Heart left ventricle (tissue), 16 donors: ENCODE results near the gene IFNA8. TPM values are rescaled to one million over a fixed set of nuclear protein-coding genes. Genes with fewer than 3 reads are reported as not detected.

Experiments used
- ATAC-seq, 4 donors: fragments of 200-7000 bp; cut with Tn5 transposase; one replicate each; pipeline ENCODE4 v1.9.1; 2020 to 2022; ENCODE audit warnings: moderate library complexity in 4 of 4, mild to moderate bottlenecking in 3 of 4, moderate number of reproducible peaks in 1 of 4
- DNase-seq, 5 donors: peaks; one replicate each; pipeline ENCODE4 v3.0.0-alpha.2; 2020
- H3K27ac ChIP-seq, 12 donors: fragments of 200-600 bp; sonication (generic) in 4 of 12; one replicate each; pipeline versions ENCODE4 v1.5.0 to v1.8.0; 2016 to 2022; ENCODE audit warnings: mild to moderate bottlenecking in 2 of 12
- H3K27me3 ChIP-seq, 9 donors: fragments of 200-600 bp; sonication (generic) in 2 of 9; one replicate each; pipeline versions ENCODE4 v1.5.1 to v1.8.0; 2016 to 2022; ENCODE audit warnings: mild to moderate bottlenecking in 3 of 9
- H3K36me3 ChIP-seq, 9 donors: fragments of 200-600 bp; sonication (generic) in 2 of 9; one replicate each; pipeline versions ENCODE4 v1.5.0 to v1.8.0; 2018 to 2022; ENCODE audit warnings: mild to moderate bottlenecking in 2 of 9
- H3K4me1 ChIP-seq, 12 donors: fragments of 200-600 bp; sonication (generic) in 4 of 12; one replicate each; pipeline versions ENCODE4 v1.5.0 to v1.8.0; 2016 to 2022; ENCODE audit warnings: mild to moderate bottlenecking in 3 of 12
- H3K4me3 ChIP-seq, 12 donors: fragments of 200-600 bp; sonication (generic) in 4 of 12; one replicate each; pipeline versions ENCODE4 v1.5.0 to v1.8.0; 2017 to 2022; ENCODE audit warnings: mild to moderate bottlenecking in 9 of 12, moderate library complexity in 4 of 12
- H3K9me3 ChIP-seq, 12 donors: fragments of 200-600 bp; sonication (generic) in 4 of 12; one replicate each; pipeline versions ENCODE4 v1.5.0 to v1.8.0; 2016 to 2022; ENCODE audit warnings: mild to moderate bottlenecking in 1 of 12
- POLR2A ChIP-seq, 2 donors: fragments of 450-650 bp; IDR thresholded peaks; one replicate each; pipeline ENCODE4 v1.6.1; 2017; ENCODE audit warnings: antibody characterized with exemption in 2 of 2, mild to moderate bottlenecking in 2 of 2, moderate library complexity in 2 of 2
- WGBS, 4 donors: extraction: QIAGEN DNeasy Blood & Tissue Kit in 2 of 4; methylation state at CpG; one replicate each; pipeline versions ENCODE4 v1.1.5 to v1.1.7; 2013 to 2018; 5-methylcytosine and 5-hydroxymethylcytosine counted together
- intact Hi-C, 10 donors: fragments of 100-400 bp; cut with DNase I; formaldehyde crosslinking; loops; one replicate each; pipeline versions ENCODE4 v1.11.1 to v1.14.2; 2022
- polyA plus RNA-seq, 2 donors: library from polyadenylated mRNA; stranded (reverse); fragments of 200-250 nt; gene quantifications; one replicate each; pipeline ENCODE4 v1.2.3, GENCODE V29; 2013
- total RNA-seq, 9 donors: library from RNA; depleted of rRNA in 2 of 9; stranded (reverse); fragments of >200 nt in 2 of 9; fragmentation: NEBNext Ultra II Directional in 3 of 9; extraction: Animal tissue kit (Norgen Biotek cat#: 25700) in 3 of 9; gene quantifications; one replicate each; pipeline versions ENCODE4 v1.1.0 to v1.2.4, GENCODE V29; 2016 to 2023
- TF ChIP-seq, protein P1 (sequence below), 12 donors: fragments of 200-600 bp; sonication (generic) in 4 of 12; IDR thresholded peaks; one replicate each; pipeline versions ENCODE4 v1.5.0 to v1.8.0; 2018 to 2022; ENCODE audit warnings: antibody characterized with exemption in 12 of 12, mild to moderate bottlenecking in 5 of 12
- donor health status: ischemic (EF 13 %, LVEDD 7.1; RV severe dilation, severe dysfunction).
- donor health status: healthy with polysubstance abuse.
- donor health status: DM: no; HTN: yes; CAD: no.
- donor health status: DM: no; HTN: no; CAD: no.
- donor health status: ischemic (EF 25% LVEDD 6.9; RV normal size, moderate dysfunction).
- donor health status: ischemic (EF 25% LVEDD 5.7; RV mildly dilated, moderate dysfunction).
- donor health status: healthy.
- donor health status: DM: yes; HTN: yes; CAD: no.
- donor health status: ischemic (EF 35%, LVEDD 5.7; RV mildly dilated, moderate dysfunction).
- donor health status: nonischemic (EF 11% LVEDD 7.7; RV severe dilation, severe dysfunction).
- donor health status: DM: yes; HTN: yes; CAD: no.
- donor health status: PGD.
- donor health status: ischemic (EF 29% LVEDD 5.4; RV normal size, mild dysfunction).
- donor health status: nonischemic (EF 23%, LVEDD 6.1; RV moderate dilation, normal function).

The IFNA8 gene
- total and polyA plus RNA-seq, 11 donors: not detected

- intact Hi-C loops: loop anchor here in 9 of 10 donors (2.0 to 5.0 kb wide), 4 partner anchors 59 to 79 kb away; partner anchors contain the start of gene KLHL9 (in 2 of the 9)
- H3K4me3 ChIP-seq: peak overlapping the region in 11 of 12 donors; percentile 35 to 59 (median 51)
- 7 to 9% (median 7%) methylated on average over 35 to 40 of the region's 40 CpGs for WGBS, 4 donors
- no peak for TF ChIP-seq POLR2A (IDR thresholded peaks at IDR 0.05)
- TF ChIP-seq, protein P1, sequence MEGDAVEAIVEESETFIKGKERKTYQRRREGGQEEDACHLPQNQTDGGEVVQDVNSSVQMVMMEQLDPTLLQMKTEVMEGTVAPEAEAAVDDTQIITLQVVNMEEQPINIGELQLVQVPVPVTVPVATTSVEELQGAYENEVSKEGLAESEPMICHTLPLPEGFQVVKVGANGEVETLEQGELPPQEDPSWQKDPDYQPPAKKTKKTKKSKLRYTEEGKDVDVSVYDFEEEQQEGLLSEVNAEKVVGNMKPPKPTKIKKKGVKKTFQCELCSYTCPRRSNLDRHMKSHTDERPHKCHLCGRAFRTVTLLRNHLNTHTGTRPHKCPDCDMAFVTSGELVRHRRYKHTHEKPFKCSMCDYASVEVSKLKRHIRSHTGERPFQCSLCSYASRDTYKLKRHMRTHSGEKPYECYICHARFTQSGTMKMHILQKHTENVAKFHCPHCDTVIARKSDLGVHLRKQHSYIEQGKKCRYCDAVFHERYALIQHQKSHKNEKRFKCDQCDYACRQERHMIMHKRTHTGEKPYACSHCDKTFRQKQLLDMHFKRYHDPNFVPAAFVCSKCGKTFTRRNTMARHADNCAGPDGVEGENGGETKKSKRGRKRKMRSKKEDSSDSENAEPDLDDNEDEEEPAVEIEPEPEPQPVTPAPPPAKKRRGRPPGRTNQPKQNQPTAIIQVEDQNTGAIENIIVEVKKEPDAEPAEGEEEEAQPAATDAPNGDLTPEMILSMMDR (IDR thresholded peaks at IDR 0.05): peak; percentile 66 to 87 (median 78)
- H3K27ac ChIP-seq: no peak overlapping the region
- H3K27me3 ChIP-seq: peaks cover 0 to 86% (median 37%) of the 10 kb centered on the region in 9 donors
- H3K36me3 ChIP-seq: no peaks in the 10 kb centered on the region
- ATAC-seq: peak in 3 of 4 donors; percentile 65 to 78 (median 69)
- H3K9me3 ChIP-seq: no peaks in the 10 kb centered on the region
- peaks cover 0 to 12% (median 0%) of the 10 kb centered on the region in 12 donors for H3K4me1 ChIP-seq
- DNase-seq: peak; percentile 30 to 76 (median 52)
These were observed 12.9 kb upstream of the IFNA8 start for GRCh38 chr9:21395778-21396717.

- WGBS, 4 donors: 71 to 80% (median 77%) methylated on average over 5 of the region's 5 CpGs
- TF ChIP-seq, protein P1 (IDR thresholded peaks at IDR 0.05): no peak
- TF ChIP-seq POLR2A (IDR thresholded peaks at IDR 0.05): no peak
- ATAC-seq: no peak
- Histone ChIP-seq H3K9me3 (no peaks in the 10 kb centered on the region), H3K27me3 (peaks cover 0 to 86% (median 39%) of the 10 kb centered on the region in 9 donors), H3K4me3 (no peak overlapping the region), H3K36me3 (no peaks in the 10 kb centered on the region), H3K4me1 (peaks cover 0 to 24% (median 8%) of the 10 kb centered on the region in 12 donors), H3K27ac (no peak overlapping the region)
- no peak for DNase-seq
- intact Hi-C loops: loop anchor here in 8 of 10 donors (5.0 kb wide), 3 partner anchors 62 to 82 kb away; partner anchors contain the start of gene KLHL9 (in 2 of the 8)
These were observed 9.9 kb upstream of the IFNA8 start for GRCh38 chr9:21398955-21399489.

- Histone ChIP-seq H3K4me3 (no peak overlapping the region), H3K27ac (no peak overlapping the region), H3K36me3 (no peaks in the 10 kb centered on the region), H3K27me3 (peaks cover 0 to 87% (median 34%) of the 10 kb centered on the region in 9 donors), H3K4me1 (peaks cover 0 to 24% (median 8%) of the 10 kb centered on the region in 12 donors), H3K9me3 (no peaks in the 10 kb centered on the region)
- TF ChIP-seq POLR2A (IDR thresholded peaks at IDR 0.05): no peak
- TF ChIP-seq, protein P1 (IDR thresholded peaks at IDR 0.05): no peak
- no peak for ATAC-seq
- intact Hi-C loops: loop anchor here in 8 of 10 donors (5.0 kb wide), 3 partner anchors 63 to 83 kb away; partner anchors contain the start of gene KLHL9 (in 2 of the 8)
- no peak for DNase-seq
- whole genome bisulfite sequencing, 4 donors: 32 to 40% (median 37%) methylated on average over 3 of the region's 3 CpGs
These were observed 9.0 kb upstream of the IFNA8 start for GRCh38 chr9:21399956-21400355.
